Spleen (tissue), 11 donors: ENCODE results near the gene HMG20B. TPM values are rescaled to one million over a fixed set of nuclear protein-coding genes. Genes with fewer than 3 reads are reported as not detected.
A peak's percentile ranks its signal among the peaks of the same experiment; 100 is the strongest.

Experiments
- DNase-seq: peaks from one replicate; pipeline ENCODE4 v3.0.0-alpha.2; 2020
- H3K27ac ChIP-seq, 8 donors: fragments of 200-600 bp; sonication (generic) in 7 of 8; 1 replicate in 4 of 8; 2 replicates in 4 of 8; pipeline versions ENCODE4 v1.5.0 to v1.8.0; 2016 to 2021; ENCODE audit warnings: inconsistent platforms in 4 of 8, mild to moderate bottlenecking in 4 of 8, moderate library complexity in 1 of 8
- H3K27me3 ChIP-seq, 7 donors: fragments of 200-600 bp; sonication (generic) in 6 of 7; replicated peaks in 1 of 7; 1 replicate in 4 of 7; 2 replicates in 3 of 7; pipeline versions ENCODE4 v1.5.0 to v1.8.0; 2016 to 2021; ENCODE audit warnings: inconsistent platforms in 3 of 7, mild to moderate bottlenecking in 1 of 7
- H3K36me3 ChIP-seq, 6 donors: fragments of 200-600 bp; sonication (generic) in 5 of 6; 1 replicate in 4 of 6; 2 replicates in 2 of 6; pipeline versions ENCODE4 v1.5.0 to v1.8.0; 2016 to 2021; ENCODE audit warnings: inconsistent platforms in 2 of 6
- H3K4me1 ChIP-seq, 6 donors: fragments of 200-600 bp; sonication (generic) in 5 of 6; 1 replicate in 3 of 6; 2 replicates in 3 of 6; pipeline versions ENCODE4 v1.5.0 to v1.8.0; 2016 to 2021; ENCODE audit warnings: inconsistent platforms in 3 of 6
- H3K4me3 ChIP-seq, 8 donors: fragments of 200-600 bp; sonication (generic) in 7 of 8; 1 replicate in 4 of 8; 2 replicates in 4 of 8; pipeline versions ENCODE4 v1.5.0 to v1.8.0; 2016 to 2021; ENCODE audit warnings: inconsistent platforms in 4 of 8, mild to moderate bottlenecking in 4 of 8, moderate library complexity in 2 of 8
- H3K9me3 ChIP-seq, 8 donors: fragments of 200-600 bp; sonication (generic) in 7 of 8; 1 replicate in 4 of 8; 2 replicates in 4 of 8; pipeline versions ENCODE4 v1.5.0 to v1.8.0; 2016 to 2021; ENCODE audit warnings: inconsistent platforms in 4 of 8
- CTCF ChIP-seq, 11 experiments: fragments of 200-600 bp in 7 of 11; fragments of 450-650 bp in 4 of 11; sonication (generic) in 4 of 11; IDR thresholded peaks in 8 of 11; conservative IDR thresholded peaks in 3 of 11; 1 replicate in 7 of 11; 2 replicates in 4 of 11; pipeline versions ENCODE4 v1.4.0 to v1.8.0; 2016 to 2021; ENCODE audit warnings: antibody characterized with exemption in 11 of 11, inconsistent platforms in 4 of 11, mild to moderate bottlenecking in 1 of 11
- POLR2A ChIP-seq, 3 donors: fragments of 450-650 bp; IDR thresholded peaks; one replicate each; pipeline ENCODE4 v1.5.1; 2017; ENCODE audit warnings: antibody characterized with exemption in 3 of 3, mild to moderate bottlenecking in 1 of 3
- POLR2AphosphoS5 ChIP-seq, 3 donors: sonication (generic); formaldehyde crosslinking; IDR thresholded peaks; one replicate each; pipeline ENCODE4 v1.5.1; 2017; ENCODE audit warnings: antibody characterized with exemption in 3 of 3
- WGBS, 5 donors: extraction: QIAGEN DNeasy Blood & Tissue Kit in 3 of 5; methylation state at CpG; one replicate each; pipeline versions ENCODE4 v1.1.5 to v1.1.7; 2013 to 2018; 5-methylcytosine and 5-hydroxymethylcytosine counted together
- intact Hi-C: fragments of 100-400 bp; cut with DNase I; formaldehyde crosslinking; loops from one replicate; pipeline ENCODE4 v1.15.0; 2023; ENCODE audit warnings: low total_unique reads
- polyA plus RNA-seq, 3 donors: library from polyadenylated mRNA; stranded (reverse); fragments of 200-250 nt; gene quantifications; one replicate each; pipeline ENCODE4 v1.2.1, GENCODE V29; 2013
- total RNA-seq, 7 donors: library from RNA; depleted of rRNA in 3 of 7; stranded (reverse); fragments of >200 nt in 3 of 7; fragmentation: NEBNext Ultra II Directional in 4 of 7; extraction: Animal tissue kit (Norgen Biotek cat#: 25700) in 4 of 7; gene quantifications; one replicate each; pipeline versions ENCODE4 v1.1.0 to v1.2.1, GENCODE V29; 2016 to 2021
- donor health status: healthy with polysubstance abuse.
- donor health status: DM: no; HTN: no; CAD: no; lungs with moderate emphysema.
- donor health status: DM: no; HTN: no; CAD: no.
- donor health status: Bipolar disorder and iron deficiency.
- donor health status: healthy.
- donor health status: DM: no; HTN: no; CAD: no.
- donor health status: DM: yes; HTN: yes; CAD: no.

The HMG20B gene
- total and polyA plus RNA-seq, 10 donors = 49.4 to 82.2 (median 65.8) TPM

DNA sequence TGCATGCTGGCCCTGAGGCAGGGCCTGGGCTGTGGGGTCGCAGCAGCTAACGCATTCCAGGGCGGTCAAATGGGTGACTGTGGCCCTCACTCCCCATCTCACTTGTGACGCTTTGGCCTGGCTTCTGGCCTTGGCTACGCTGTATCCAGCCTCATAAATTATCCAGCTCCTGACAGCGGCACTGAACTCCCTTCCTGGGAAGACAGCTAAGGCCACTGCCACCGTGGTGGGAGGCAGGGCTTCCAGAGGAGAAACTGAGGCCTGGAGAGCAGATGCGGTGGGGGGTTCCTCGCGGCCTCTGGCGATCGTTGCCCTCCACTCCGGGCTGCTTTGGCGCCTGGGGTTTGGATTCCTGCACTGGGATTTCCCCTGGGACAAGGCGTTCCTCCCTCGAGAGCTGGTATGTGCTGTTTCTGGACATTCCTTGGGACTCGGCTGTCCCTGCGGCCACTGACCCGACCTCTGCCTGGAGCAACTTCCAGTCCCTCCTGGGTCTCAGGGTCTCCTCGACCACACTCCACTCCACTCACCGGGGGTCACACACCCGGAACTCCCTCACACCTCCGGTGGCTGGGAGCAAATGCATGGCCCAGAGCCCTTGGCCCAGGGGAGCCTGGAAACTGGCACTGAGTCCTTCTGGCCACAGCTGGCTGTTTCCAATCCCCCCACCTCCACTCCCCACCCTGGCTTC lies 30.5 kb downstream of the HMG20B start:
- intact Hi-C loops = no loop called here
- WGBS, 5 donors = 58 to 92% (median 64%) methylated on average over 21 to 23 of the region's 23 CpGs
- TF ChIP-seq CTCF (IDR thresholded peaks at IDR 0.05 in 8 of 11, conservative IDR thresholded peaks at IDR 0.05 in 3 of 11) (no peak), POLR2AphosphoS5 (IDR thresholded peaks at IDR 0.05) (peak; percentile 50 to 75 (median 67))
- H3K9me3 ChIP-seq = no peaks in the 10 kb centered on the region
- peaks cover 0 to 39% (median 13%) of the 10 kb centered on the region in 7 donors for H3K27me3 ChIP-seq
- peak overlapping the region in 1 of 8 donors; percentile 77 for H3K4me3 ChIP-seq
- DNase-seq = peak; percentile 71
- peaks cover 38 to 62% (median 52%) of the 10 kb centered on the region in 6 donors for H3K4me1 ChIP-seq
- peak overlapping the region; percentile 13 to 88 (median 69) for H3K27ac ChIP-seq
- peaks cover 0 to 12% (median 7%) of the 10 kb centered on the region in 6 donors for H3K36me3 ChIP-seq

DNA sequence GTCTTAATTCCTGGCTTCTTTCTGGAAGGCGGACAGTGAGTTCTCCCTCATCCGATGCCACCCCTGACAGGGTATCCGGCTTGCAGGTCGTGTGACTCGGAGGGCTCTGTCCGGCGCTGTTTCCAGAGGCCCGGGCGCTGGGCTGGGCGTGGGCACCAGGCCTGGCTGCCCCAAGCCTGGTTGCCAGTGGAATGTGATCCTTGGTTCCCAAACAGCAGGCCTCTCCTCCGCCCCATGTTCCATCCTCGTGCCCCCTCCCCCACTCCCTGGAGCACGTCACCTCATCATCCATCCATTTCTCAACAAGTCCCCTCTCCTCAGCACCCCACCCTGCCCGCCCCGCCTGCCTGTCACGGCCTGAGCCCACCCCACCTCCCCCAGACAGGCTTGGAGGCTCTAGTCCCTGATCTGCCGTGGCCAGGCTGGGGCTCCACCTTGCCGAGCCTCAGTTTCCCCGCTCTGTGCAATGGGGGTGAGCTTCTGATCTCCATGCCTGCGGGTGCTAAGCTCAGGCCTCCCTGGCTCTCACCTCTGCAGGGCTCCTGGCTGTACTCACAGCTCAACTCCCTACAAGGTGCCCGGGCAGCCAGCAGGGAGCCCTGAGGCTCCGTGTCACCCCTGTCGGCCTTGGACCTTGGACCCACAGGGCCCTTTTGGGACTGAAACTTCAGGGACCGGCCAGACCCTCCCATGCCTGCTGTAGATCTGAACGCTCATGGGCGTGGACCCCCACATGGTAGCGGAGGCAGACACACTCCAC lies 31.7 kb downstream of the HMG20B start:
- intact Hi-C loops = no loop called here
- peaks cover 0 to 12% (median 7%) of the 10 kb centered on the region in 6 donors for H3K36me3 ChIP-seq
- H3K9me3 ChIP-seq = no peaks in the 10 kb centered on the region
- peaks cover 38 to 73% (median 63%) of the 10 kb centered on the region in 6 donors for H3K4me1 ChIP-seq
- WGBS, 5 donors = 50 to 64% (median 59%) methylated on average over 24 to 27 of the region's 27 CpGs
- peak overlapping the region in 6 of 8 donors; percentile 19 to 77 (median 58) for H3K4me3 ChIP-seq
- peak overlapping the region; percentile 27 to 88 (median 69) for H3K27ac ChIP-seq
- TF ChIP-seq POLR2AphosphoS5 (IDR thresholded peaks at IDR 0.05) = no peak
- TF ChIP-seq POLR2A (IDR thresholded peaks at IDR 0.05) = no peak
- TF ChIP-seq CTCF (IDR thresholded peaks at IDR 0.05 in 8 of 11, conservative IDR thresholded peaks at IDR 0.05 in 3 of 11) = no peak
- no peak for DNase-seq
- H3K27me3 ChIP-seq = peaks cover 0 to 43% (median 13%) of the 10 kb centered on the region in 7 donors

- intact Hi-C loops = no loop called here
- peaks cover 0 to 6% (median 5%) of the 10 kb centered on the region in 6 donors for H3K36me3 ChIP-seq
- peaks cover 0 to 43% (median 13%) of the 10 kb centered on the region in 7 donors for H3K27me3 ChIP-seq
- TF ChIP-seq CTCF (IDR thresholded peaks at IDR 0.05 in 8 of 11, conservative IDR thresholded peaks at IDR 0.05 in 3 of 11) (no peak), POLR2AphosphoS5 (IDR thresholded peaks at IDR 0.05) (peak in 2 of 3 donors; percentile 46 to 71)
- peak overlapping the region in 6 of 8 donors; percentile 27 to 88 (median 72) for H3K27ac ChIP-seq
- H3K9me3 ChIP-seq = no peaks in the 10 kb centered on the region
- peak overlapping the region in 6 of 8 donors; percentile 19 to 77 (median 58) for H3K4me3 ChIP-seq
- H3K4me1 ChIP-seq = peaks cover 38 to 79% (median 68%) of the 10 kb centered on the region in 6 donors
- peak; percentile 84 for DNase-seq
- 0 to 12% (median 5%) methylated on average over 8 to 11 of the region's 11 CpGs for WGBS, 5 donors
Measured at GRCh38 chr19:3604987-3605343, 32.2 kb downstream of the HMG20B start.

GRCh38 chr19:3605361-3605760 lies 32.6 kb downstream of the HMG20B start:
- Histone ChIP-seq H3K4me3 (peak overlapping the region in 6 of 8 donors; percentile 19 to 77 (median 58)), H3K27me3 (peaks cover 0 to 43% (median 13%) of the 10 kb centered on the region in 7 donors), H3K36me3 (peaks cover 0 to 6% (median 1%) of the 10 kb centered on the region in 6 donors), H3K9me3 (no peaks in the 10 kb centered on the region), H3K27ac (peak overlapping the region in 5 of 8 donors; percentile 65 to 88 (median 74)), H3K4me1 (peaks cover 38 to 83% (median 72%) of the 10 kb centered on the region in 6 donors)
- intact Hi-C loops = no loop called here
- WGBS, 5 donors = 25 to 49% (median 33%) methylated on average over 3 of the region's 3 CpGs
- DNase-seq = no peak
- TF ChIP-seq POLR2A (IDR thresholded peaks at IDR 0.05) (no peak), CTCF (IDR thresholded peaks at IDR 0.05 in 8 of 11, conservative IDR thresholded peaks at IDR 0.05 in 3 of 11) (no peak), POLR2AphosphoS5 (IDR thresholded peaks at IDR 0.05) (no peak)
